Measurements from ENCODE around the gene MICAL2. TPM values are rescaled to one million over a fixed set of nuclear protein-coding genes. Genes with fewer than 3 reads are reported as not detected.

Gene MICAL2
- total and polyA plus RNA-seq, 2 of the 13 experiments (the other 11 are each of a cell fraction or from before 2014, with no cell fraction given) = 0.78 to 1.1 TPM

GRCh38 chr11:12185914-12186313 is 75.5 kb downstream of the MICAL2 start:
- FAIRE-seq (no peak), DNase-seq (ENCODE audit: low spot score) (no peak), ATAC-seq (no peak)
- H3K79me2 ChIP-seq (ENCODE audit: insufficient read depth, low read length) = no peaks in the 10 kb centered on the region
- no peaks in the 10 kb centered on the region for H3K9me3 ChIP-seq (ENCODE audit: low read length)
- POLR2A ChIA-PET = no interaction called here
- CTCF ChIA-PET (ENCODE audit: low intra/inter-chr PET ratio, low total read pairs) = no interaction called here
- H3K27ac ChIP-seq (ENCODE audit: extremely low read length, insufficient read depth, low read length) = no peak overlapping the region
- WGBS (ENCODE audit: low lambda C conversion rate) = 71% methylated on average over 3 of the region's 4 CpGs
- no peak overlapping the region for H3K9ac ChIP-seq (ENCODE audit: insufficient read depth, low read depth, low read length)
- no peaks in the 10 kb centered on the region for H4K20me1 ChIP-seq (ENCODE audit: insufficient read depth, low read length)
- H2AFZ ChIP-seq (ENCODE audit: low read length) = no peak overlapping the region
- TF ChIP-seq ZNF790 (CRISPR knock-in tag; IDR thresholded peaks at IDR 0.05; ENCODE audit: borderline replicate concordance) = no peak
- TF ChIP-seq ZSCAN22 (CRISPR knock-in tag; IDR thresholded peaks at IDR 0.05) = no peak
- TF ChIP-seq SRSF1 (optimal IDR thresholded peaks at IDR 0.05; ENCODE audit: low read depth, low read length) = no peak
- TF ChIP-seq HNF4G (IDR thresholded peaks at IDR 0.05; ENCODE audit: borderline replicate concordance, low read depth, low read length) = no peak
- TF ChIP-seq HNF4G (CRISPR knock-in tag; IDR thresholded peaks at IDR 0.05; ENCODE audit: borderline replicate concordance, low read depth) = no peak
- in situ Hi-C loops (cut with HindIII; ENCODE audit: extremely low pct_ligation_motif_present, low pct_unique_long_range_greater_than_20kb) = no loop called here
- no peak overlapping the region for H3K4me3 ChIP-seq (replicated peaks in 1 of 3; ENCODE audit: insufficient read depth in 1 of 3, low read depth in 2 of 3, low read length in 3 of 3)
- no peaks in the 10 kb centered on the region for H3K27me3 ChIP-seq (ENCODE audit: control insufficient read depth in 1 of 2, insufficient read depth in 2 of 2, low read length in 2 of 2)
- no peaks in the 10 kb centered on the region for H3K36me3 ChIP-seq (replicated peaks in 1 of 2; ENCODE audit: control insufficient read depth in 1 of 2, insufficient read depth in 2 of 2, low read length in 2 of 2)
- H3K4me1 ChIP-seq (ENCODE audit: insufficient read depth, low read length) = 0 out of 2 replicates have a peak, but pooled peaks cover 7% of the 10 kb centered on the region
- BruUV-seq (replicated peaks) = no TSS peak
- no peak overlapping the region for H3K4me2 ChIP-seq (ENCODE audit: low read depth, low read length)
- intact Hi-C loops (cut with micrococcal nuclease; ENCODE audit: unreplicated experiment) = no loop called here

DNA sequence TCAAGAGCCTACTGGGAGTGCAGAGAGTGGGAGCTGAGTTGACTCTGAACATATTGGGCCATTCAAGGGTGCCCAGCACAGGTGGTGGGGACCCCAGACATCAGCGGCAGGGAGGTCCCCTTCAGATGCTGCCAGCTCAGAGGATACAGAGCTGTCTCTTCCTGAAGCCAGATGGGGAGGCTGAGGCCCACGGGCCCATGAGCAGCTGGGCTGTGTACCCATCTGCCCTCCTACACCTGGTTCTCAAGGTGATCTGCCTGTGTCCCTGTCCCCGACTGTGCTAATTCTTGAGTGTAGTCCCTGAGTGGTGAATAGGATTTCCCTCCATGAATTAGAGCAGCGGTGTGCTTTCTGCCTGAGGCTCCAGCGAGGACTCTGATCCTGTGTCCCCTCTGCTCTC is 76.3 kb downstream of the MICAL2 start:
- POLR2A ChIA-PET = no interaction called here
- H3K9me3 ChIP-seq (ENCODE audit: low read length) = no peaks in the 10 kb centered on the region
- no peaks in the 10 kb centered on the region for H4K20me1 ChIP-seq (ENCODE audit: insufficient read depth, low read length)
- no peak for ATAC-seq
- WGBS (ENCODE audit: low lambda C conversion rate) = 87% methylated on average over 4 of the region's 5 CpGs
- H3K4me2 ChIP-seq (ENCODE audit: low read depth, low read length) = no peak overlapping the region
- CTCF ChIA-PET (ENCODE audit: low intra/inter-chr PET ratio, low total read pairs) = no interaction called here
- no peaks in the 10 kb centered on the region for H3K27me3 ChIP-seq (ENCODE audit: control insufficient read depth in 1 of 2, insufficient read depth in 2 of 2, low read length in 2 of 2)
- H3K79me2 ChIP-seq (ENCODE audit: insufficient read depth, low read length) = no peaks in the 10 kb centered on the region
- no peak overlapping the region for H3K27ac ChIP-seq (ENCODE audit: extremely low read length, insufficient read depth, low read length)
- H3K4me1 ChIP-seq (ENCODE audit: insufficient read depth, low read length) = 0 out of 2 replicates have a peak, but pooled peaks cover 7% of the 10 kb centered on the region
- no peak for TF ChIP-seq ZNF816 (CRISPR knock-in tag; IDR thresholded peaks at IDR 0.05; ENCODE audit: borderline replicate concordance)
- TF ChIP-seq, protein P1, sequence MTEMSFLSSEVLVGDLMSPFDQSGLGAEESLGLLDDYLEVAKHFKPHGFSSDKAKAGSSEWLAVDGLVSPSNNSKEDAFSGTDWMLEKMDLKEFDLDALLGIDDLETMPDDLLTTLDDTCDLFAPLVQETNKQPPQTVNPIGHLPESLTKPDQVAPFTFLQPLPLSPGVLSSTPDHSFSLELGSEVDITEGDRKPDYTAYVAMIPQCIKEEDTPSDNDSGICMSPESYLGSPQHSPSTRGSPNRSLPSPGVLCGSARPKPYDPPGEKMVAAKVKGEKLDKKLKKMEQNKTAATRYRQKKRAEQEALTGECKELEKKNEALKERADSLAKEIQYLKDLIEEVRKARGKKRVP (CRISPR knock-in tag; IDR thresholded peaks at IDR 0.05) = no peak
- TF ChIP-seq ELF1 (CRISPR knock-in tag; IDR thresholded peaks at IDR 0.05) = no peak
- TF ChIP-seq SIX1 (CRISPR knock-in tag; IDR thresholded peaks at IDR 0.05; ENCODE audit: borderline replicate concordance) = no peak
- TF ChIP-seq, protein P2, sequence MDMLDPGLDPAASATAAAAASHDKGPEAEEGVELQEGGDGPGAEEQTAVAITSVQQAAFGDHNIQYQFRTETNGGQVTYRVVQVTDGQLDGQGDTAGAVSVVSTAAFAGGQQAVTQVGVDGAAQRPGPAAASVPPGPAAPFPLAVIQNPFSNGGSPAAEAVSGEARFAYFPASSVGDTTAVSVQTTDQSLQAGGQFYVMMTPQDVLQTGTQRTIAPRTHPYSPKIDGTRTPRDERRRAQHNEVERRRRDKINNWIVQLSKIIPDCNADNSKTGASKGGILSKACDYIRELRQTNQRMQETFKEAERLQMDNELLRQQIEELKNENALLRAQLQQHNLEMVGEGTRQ (IDR thresholded peaks at IDR 0.05; ENCODE audit: low read depth, low read length) = no peak
- TF ChIP-seq, protein P2 (CRISPR knock-in tag; IDR thresholded peaks at IDR 0.05; ENCODE audit: borderline replicate concordance) = no peak
- no peak for TF ChIP-seq THYN1 (CRISPR knock-in tag; IDR thresholded peaks at IDR 0.05; ENCODE audit: borderline replicate concordance, low read depth)
- TF ChIP-seq NFYB (CRISPR knock-in tag; IDR thresholded peaks at IDR 0.05) = no peak
- no peak for TF ChIP-seq FOXO1 (CRISPR knock-in tag; IDR thresholded peaks at IDR 0.05)
- no peak overlapping the region for H3K9ac ChIP-seq (ENCODE audit: insufficient read depth, low read depth, low read length)
- no TSS peak for BruUV-seq (replicated peaks)
- H2AFZ ChIP-seq (ENCODE audit: low read length) = no peak overlapping the region
- no peaks in the 10 kb centered on the region for H3K36me3 ChIP-seq (replicated peaks in 1 of 2; ENCODE audit: control insufficient read depth in 1 of 2, insufficient read depth in 2 of 2, low read length in 2 of 2)
- no peak for DNase-seq (ENCODE audit: low spot score)
- no peak for FAIRE-seq
- in situ Hi-C loops (cut with HindIII; ENCODE audit: extremely low pct_ligation_motif_present, low pct_unique_long_range_greater_than_20kb) (no loop called here), intact Hi-C loops (cut with micrococcal nuclease; ENCODE audit: unreplicated experiment) (no loop called here)
- no peak overlapping the region for H3K4me3 ChIP-seq (replicated peaks in 1 of 3; ENCODE audit: insufficient read depth in 1 of 3, low read depth in 2 of 3, low read length in 3 of 3)
